ENCODE data around the gene SAMD10. TPM values are rescaled to one million over a fixed set of nuclear protein-coding genes. Genes with fewer than 3 reads are reported as not detected.

SAMD10 gene
- total RNA-seq, 1 experiment from 2014 or later = 5.7 TPM

- Histone ChIP-seq H3K27ac (ENCODE audit: insufficient read length, low read depth, low read length) (no peak within 1 kb of the TSS), H3K4me2 (ENCODE audit: insufficient read depth, insufficient read length, low read length) (peak within 1 kb of the TSS; percentile 62), H4K91ac (ENCODE audit: insufficient read length, low read depth, low read length) (no peak within 1 kb of the TSS), H3K18ac (ENCODE audit: insufficient read length, low read depth, low read length) (no peak within 1 kb of the TSS), H2AK5ac (ENCODE audit: insufficient read length, low read length) (no peak within 1 kb of the TSS), H3K27me3 (ENCODE audit: insufficient read depth, low read length) (no peaks in the 10 kb centered on the region; the same call in 1 of the 2 replicates), H2BK120ac (ENCODE audit: low read depth, low read length, poor library complexity, severe bottlenecking) (no peak within 1 kb of the TSS), H3K4me1 (ENCODE audit: insufficient read depth, low read length) (no peaks in the 10 kb centered on the region; the same call in 1 of the 2 replicates), H3K23me2 (ENCODE audit: insufficient read length, low read depth, low read length, poor library complexity, severe bottlenecking) (peaks cover 11% of the 10 kb centered on the region), H3K79me2 (ENCODE audit: insufficient read depth, low read length) (no peaks in the 10 kb centered on the region), H3K4ac (ENCODE audit: low read depth, low read length) (no peak within 1 kb of the TSS), H3K14ac (ENCODE audit: insufficient read depth, low read length) (no peak within 1 kb of the TSS; the same call in 1 of the 2 replicates), H3K9me3 (ENCODE audit: control insufficient read depth, low read depth, low read length) (peaks cover 26% of the 10 kb centered on the region), H3K79me1 (ENCODE audit: insufficient read depth, low read depth, low read length, poor library complexity, severe bottlenecking) (no peaks in the 10 kb centered on the region), H3T11ph (ENCODE audit: low read length) (no peak within 1 kb of the TSS), H4K8ac (replicated peaks; ENCODE audit: insufficient read length, low read depth, low read length) (no peak within 1 kb of the TSS), H2BK15ac (ENCODE audit: low read depth, low read length) (no peak within 1 kb of the TSS), H2BK12ac (ENCODE audit: insufficient read length, low read depth, low read length) (no peak within 1 kb of the TSS), H3K56ac (ENCODE audit: insufficient read length, low read depth, low read length) (no peak within 1 kb of the TSS), H3K23ac (ENCODE audit: insufficient read length, low read depth, low read length) (no peak within 1 kb of the TSS), H2BK20ac (ENCODE audit: low read depth, low read length, poor library complexity, severe bottlenecking) (no peak within 1 kb of the TSS), H3K9ac (ENCODE audit: extremely low read depth, insufficient read length, low read length) (no peak within 1 kb of the TSS), H4K20me1 (ENCODE audit: control insufficient read depth, insufficient read depth, insufficient read length) (no peaks in the 10 kb centered on the region), H2BK5ac (ENCODE audit: insufficient read length, low read length) (no peak within 1 kb of the TSS), H2AFZ (ENCODE audit: low read length) (no peak within 1 kb of the TSS), H4K5ac (ENCODE audit: insufficient read length, low read depth, low read length) (no peak within 1 kb of the TSS)
- DNase-seq = peak; percentile 57
- Mint-ChIP-seq H3K4me1 (peaks cover 18 to 23% of the 10 kb centered on the region in 2 experiments), H3K27me3 (ENCODE audit: low read depth) (peaks cover 14% of the 10 kb centered on the region), H3K4me3 (peak within 1 kb of the TSS; percentile 82 to 85), H3K27ac (peak within 1 kb of the TSS in 1 of 3 experiments; percentile 92; a peak in 2 of 7 replicates), H3K9me3 (peaks cover 2 to 10% of the 10 kb centered on the region in 2 experiments; a peak in 3 of 5 replicates), H3K36me3 (ENCODE audit: insufficient read depth in 1 of 3, low read depth in 3 of 3) (peaks cover 6 to 32% (median 22%) of the 10 kb centered on the region in 3 experiments)
- no peak for TF ChIP-seq CTCF (conservative IDR thresholded peaks at IDR 0.05)
- no CpG with 5 or more reads among the region's 73 CpGs for WGBS (ENCODE audit: extremely low coverage, insufficient read length, low lambda C conversion rate)
These were observed 9.4 kb downstream of the SAMD10 start, which contains the start of gene ZNF512B for GRCh38 chr20:63969838-63970713. ZNF512B (minus strand) TSS chr20:63969930; CDS start chr20:63967950, 1,980 bp downstream.

Data from H9 (cell line).